Neural progenitor cell (in vitro differentiated cells): ENCODE data around the gene IFNW1. TPM values are rescaled to one million over a fixed set of nuclear protein-coding genes. Genes with fewer than 3 reads are reported as not detected.
"Not testable (repeated sequence)": the region's sequence is repeated elsewhere in the genome, so short reads cannot be mapped to it uniquely, and the experiment has no call there.

ENCODE experiments used
- DNase-seq: peaks from one replicate; pipeline ENCODE4 v3.0.0-alpha.2; 2016; ENCODE audit warnings: low spot score
- H2AFZ ChIP-seq: fragments of 200-600 bp; sonication (generic); replicated peaks from 2 replicates; pipeline ENCODE4 v1.6.1; 2016; ENCODE audit warnings: antibody characterized with exemption
- H3F3A ChIP-seq: fragments of 200-600 bp; sonication (generic); 2 replicates; pipeline ENCODE4 v1.6.1; 2016; ENCODE audit warnings: antibody characterized with exemption, low read depth
- H3K27ac ChIP-seq: fragments of 200-600 bp; sonication (generic); 2 replicates; pipeline ENCODE4 v1.5.1; 2016; ENCODE audit warnings: mild to moderate bottlenecking
- H3K27me3 ChIP-seq: fragments of 200-600 bp; sonication (generic); 2 replicates; pipeline ENCODE4 v1.6.1; 2016; ENCODE audit warnings: mild to moderate bottlenecking, moderate library complexity
- H3K36me3 ChIP-seq: fragments of 200-600 bp; sonication (generic); 2 replicates; pipeline ENCODE4 v1.5.1; 2016
- H3K4me1 ChIP-seq: fragments of 200-600 bp; sonication (generic); 2 replicates; pipeline ENCODE4 v1.6.1; 2016; ENCODE audit warnings: mixed run types
- H3K4me2 ChIP-seq: fragments of 200-600 bp; sonication (generic); 2 replicates; pipeline ENCODE4 v1.6.1; 2016
- H3K4me3 ChIP-seq: fragments of 200-600 bp; sonication (generic); 2 replicates; pipeline ENCODE4 v1.5.1; 2016
- H3K79me2 ChIP-seq: fragments of 200-600 bp; sonication (generic); 2 replicates; pipeline ENCODE4 v1.6.1; 2016; ENCODE audit warnings: low read depth
- H3K9ac ChIP-seq: fragments of 200-600 bp; sonication (generic); 2 replicates; pipeline ENCODE4 v1.6.1; 2016
- H3K9me3 ChIP-seq: fragments of 200-600 bp; sonication (generic); 2 replicates; pipeline ENCODE4 v1.5.1; 2016; ENCODE audit warnings: low read depth
- H4K20me1 ChIP-seq: fragments of 200-600 bp; sonication (generic); 2 replicates; pipeline ENCODE4 v1.6.1; 2016; ENCODE audit warnings: low read depth
- H3K27ac Mint-ChIP-seq: 3 replicates; pipeline ENCODE4 v1.8.0; 2021; ENCODE audit warnings: mixed read lengths
- H3K27me3 Mint-ChIP-seq: 2 replicates; pipeline ENCODE4 v1.8.0; 2022; ENCODE audit warnings: low read depth, mild to moderate bottlenecking, inconsistent platforms, moderate library complexity, mixed read lengths; ENCODE audit not compliant: insufficient read depth
- H3K36me3 Mint-ChIP-seq: 3 replicates; pipeline ENCODE4 v1.8.0; 2021; ENCODE audit warnings: mixed read lengths
- H3K4me1 Mint-ChIP-seq: 3 replicates; pipeline ENCODE4 v1.8.0; 2021; ENCODE audit warnings: mixed read lengths
- H3K4me3 Mint-ChIP-seq: 3 replicates; pipeline ENCODE4 v1.8.0; 2021; ENCODE audit warnings: mild to moderate bottlenecking, moderate library complexity, mixed read lengths
- H3K9me3 Mint-ChIP-seq: 3 replicates; pipeline ENCODE4 v1.8.0; 2020; ENCODE audit warnings: mixed read lengths
- EZH2 ChIP-seq: fragments of 200-600 bp; sonication (generic); IDR thresholded peaks from 2 replicates; pipeline ENCODE4 v1.6.1; 2017; ENCODE audit warnings: antibody characterized with exemption, mild to moderate bottlenecking, moderate library complexity
- EZH2phosphoT487 ChIP-seq: fragments of 200-600 bp; sonication (generic); IDR thresholded peaks from 2 replicates; pipeline ENCODE4 v1.6.1; 2017; ENCODE audit warnings: antibody characterized with exemption
- total RNA-seq: library from RNA; depleted of rRNA; stranded (reverse); fragments of >200 nt; gene quantifications from 2 replicates; pipeline ENCODE4 v1.2.3, GENCODE V29; 2015; ENCODE audit warnings: low replicate concordance
- TF ChIP-seq, protein P1 (sequence below): fragments of 200-600 bp; sonication (generic); IDR thresholded peaks from 2 replicates; pipeline ENCODE4 v1.5.1; 2017; ENCODE audit warnings: antibody characterized with exemption, mild to moderate bottlenecking

The IFNW1 gene
- total RNA-seq, 1 donor from 2014 or later, result not detected

GRCh38 chr9:21135736-21136135 lies 5.9 kb downstream of the IFNW1 start:
- Histone ChIP-seq H3K27ac (no peak overlapping the region), H3K79me2 (no peaks in the 10 kb centered on the region), H3K4me3 (no peak overlapping the region), H3K4me2 (no peak overlapping the region), H4K20me1 (no peaks in the 10 kb centered on the region), H2AFZ (no peak overlapping the region), H3F3A (no peaks in the 10 kb centered on the region), H3K4me1 (no peaks in the 10 kb centered on the region), H3K36me3 (no peaks in the 10 kb centered on the region), H3K9ac (no peak overlapping the region), H3K27me3 (no peaks in the 10 kb centered on the region), H3K9me3 (no peaks in the 10 kb centered on the region)
- no peaks in the 10 kb centered on the region for H3K27me3 Mint-ChIP-seq
- H3K4me3 Mint-ChIP-seq, result no peak overlapping the region
- no peak for TF ChIP-seq EZH2phosphoT487
- TF ChIP-seq, protein P1, sequence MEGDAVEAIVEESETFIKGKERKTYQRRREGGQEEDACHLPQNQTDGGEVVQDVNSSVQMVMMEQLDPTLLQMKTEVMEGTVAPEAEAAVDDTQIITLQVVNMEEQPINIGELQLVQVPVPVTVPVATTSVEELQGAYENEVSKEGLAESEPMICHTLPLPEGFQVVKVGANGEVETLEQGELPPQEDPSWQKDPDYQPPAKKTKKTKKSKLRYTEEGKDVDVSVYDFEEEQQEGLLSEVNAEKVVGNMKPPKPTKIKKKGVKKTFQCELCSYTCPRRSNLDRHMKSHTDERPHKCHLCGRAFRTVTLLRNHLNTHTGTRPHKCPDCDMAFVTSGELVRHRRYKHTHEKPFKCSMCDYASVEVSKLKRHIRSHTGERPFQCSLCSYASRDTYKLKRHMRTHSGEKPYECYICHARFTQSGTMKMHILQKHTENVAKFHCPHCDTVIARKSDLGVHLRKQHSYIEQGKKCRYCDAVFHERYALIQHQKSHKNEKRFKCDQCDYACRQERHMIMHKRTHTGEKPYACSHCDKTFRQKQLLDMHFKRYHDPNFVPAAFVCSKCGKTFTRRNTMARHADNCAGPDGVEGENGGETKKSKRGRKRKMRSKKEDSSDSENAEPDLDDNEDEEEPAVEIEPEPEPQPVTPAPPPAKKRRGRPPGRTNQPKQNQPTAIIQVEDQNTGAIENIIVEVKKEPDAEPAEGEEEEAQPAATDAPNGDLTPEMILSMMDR, result peak; percentile 25
- H3K27ac Mint-ChIP-seq, result no peak overlapping the region
- no peaks in the 10 kb centered on the region for H3K9me3 Mint-ChIP-seq
- DNase-seq, result no peak
- no peaks in the 10 kb centered on the region for H3K4me1 Mint-ChIP-seq
- H3K36me3 Mint-ChIP-seq, result no peaks in the 10 kb centered on the region

- H3K4me2 ChIP-seq, H3F3A ChIP-seq, H3K27me3 ChIP-seq, H3K79me2 ChIP-seq, H3K9ac ChIP-seq, H3K27me3 Mint-ChIP-seq, H3K9me3 ChIP-seq, H4K20me1 ChIP-seq, H2AFZ ChIP-seq, H3K36me3 Mint-ChIP-seq, H3K27ac Mint-ChIP-seq, DNase-seq, H3K4me3 ChIP-seq, H3K36me3 ChIP-seq, H3K4me1 Mint-ChIP-seq, H3K27ac ChIP-seq, H3K4me3 Mint-ChIP-seq, H3K9me3 Mint-ChIP-seq, H3K4me1 ChIP-seq: not testable (repeated sequence)
Observed at GRCh38 chr9:21128186-21128585, 13.4 kb downstream of the IFNW1 start.

DNA sequence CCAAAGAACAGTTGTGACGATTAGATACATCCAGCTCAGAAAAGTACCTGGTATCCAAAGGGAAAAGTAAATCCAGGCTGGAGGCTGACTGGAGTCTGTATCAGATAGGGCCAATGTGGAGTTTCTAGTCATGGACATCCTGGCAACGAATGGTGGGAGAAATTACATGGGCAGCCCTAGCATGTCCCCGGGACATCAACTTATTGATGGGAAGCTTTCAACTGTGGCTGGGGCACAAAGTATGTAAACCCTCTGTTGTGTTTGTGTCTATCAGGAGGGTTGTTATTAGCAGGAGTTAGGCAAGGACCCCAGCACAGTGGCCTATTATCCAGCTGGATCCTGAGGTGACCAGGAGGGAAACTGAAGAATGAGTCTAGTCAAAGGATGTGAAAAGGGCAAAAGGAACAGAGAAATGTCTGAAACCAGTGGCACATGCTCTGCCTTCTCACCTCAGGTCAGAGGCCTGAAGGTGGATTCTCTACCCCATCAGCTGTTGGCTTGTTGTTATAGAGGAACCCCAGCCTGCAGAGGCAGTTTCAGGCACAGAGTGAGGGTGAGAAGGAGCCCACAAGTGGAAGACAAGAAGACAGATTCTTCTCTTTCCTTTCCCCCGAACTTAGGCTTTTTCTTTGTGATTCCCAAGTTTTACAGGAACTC lies 19.9 kb downstream of the IFNW1 start:
- Histone ChIP-seq H3K4me3 (no peak overlapping the region), H4K20me1 (no peaks in the 10 kb centered on the region), H3K4me2 (no peak overlapping the region), H3K79me2 (no peaks in the 10 kb centered on the region), H3K36me3 (no peaks in the 10 kb centered on the region), H3K27me3 (no peaks in the 10 kb centered on the region), H2AFZ (no peak overlapping the region), H3K9ac (no peak overlapping the region), H3K4me1 (no peaks in the 10 kb centered on the region), H3K27ac (no peak overlapping the region), H3F3A (no peaks in the 10 kb centered on the region), H3K9me3 (no peaks in the 10 kb centered on the region)
- Mint-ChIP-seq H3K27me3 (no peaks in the 10 kb centered on the region), H3K9me3 (no peaks in the 10 kb centered on the region), H3K4me3 (no peak overlapping the region), H3K36me3 (no peaks in the 10 kb centered on the region), H3K27ac (no peak overlapping the region), H3K4me1 (no peaks in the 10 kb centered on the region)
- DNase-seq, result no peak
- TF ChIP-seq EZH2, result no peak

DNA sequence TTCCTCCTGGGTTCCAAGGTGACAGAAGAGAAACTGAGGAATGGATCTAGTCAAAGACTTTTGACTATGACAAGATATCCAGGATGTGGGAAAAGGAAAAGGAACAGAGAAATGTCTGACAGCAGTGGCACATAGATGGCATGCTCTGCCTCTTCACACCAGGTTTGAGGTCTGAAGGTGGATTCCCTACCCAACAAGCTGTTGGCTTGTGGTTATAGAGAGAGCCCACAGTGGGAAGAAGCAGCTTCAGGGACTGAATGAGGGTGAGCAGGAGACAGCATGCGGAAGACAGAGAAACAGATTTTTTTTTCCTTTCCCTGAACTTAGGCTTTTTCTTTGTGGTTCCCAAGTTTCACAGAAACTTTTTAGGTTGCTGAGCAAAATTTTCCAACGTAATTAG lies 20.6 kb downstream of the IFNW1 start:
- no peak overlapping the region for H3K27ac ChIP-seq
- Mint-ChIP-seq H3K4me3 (no peak overlapping the region), H3K9me3 (no peaks in the 10 kb centered on the region), H3K27ac (no peak overlapping the region), H3K36me3 (no peaks in the 10 kb centered on the region), H3K4me1 (no peaks in the 10 kb centered on the region), H3K27me3 (no peaks in the 10 kb centered on the region)
- H3K27me3 ChIP-seq, result no peaks in the 10 kb centered on the region
- DNase-seq, result no peak
- H2AFZ ChIP-seq, result no peak overlapping the region
- H3K9ac ChIP-seq, result no peak overlapping the region
- no peak overlapping the region for H3K4me2 ChIP-seq
- no peaks in the 10 kb centered on the region for H3K9me3 ChIP-seq
- no peak for TF ChIP-seq EZH2phosphoT487
- TF ChIP-seq EZH2, result no peak
- H3F3A ChIP-seq, result no peaks in the 10 kb centered on the region
- H3K4me1 ChIP-seq, result no peaks in the 10 kb centered on the region
- H3K4me3 ChIP-seq, result no peak overlapping the region
- no peaks in the 10 kb centered on the region for H3K79me2 ChIP-seq
- no peaks in the 10 kb centered on the region for H3K36me3 ChIP-seq
- no peaks in the 10 kb centered on the region for H4K20me1 ChIP-seq

- H3K4me2 ChIP-seq, result no peak overlapping the region
- no peak overlapping the region for H3K4me3 Mint-ChIP-seq
- no peaks in the 10 kb centered on the region for H3K79me2 ChIP-seq
- no peaks in the 10 kb centered on the region for H3K36me3 Mint-ChIP-seq
- H3K4me1 ChIP-seq, result no peaks in the 10 kb centered on the region
- no peak overlapping the region for H3K4me3 ChIP-seq
- no peak overlapping the region for H3K27ac ChIP-seq
- no peak for DNase-seq
- no peak overlapping the region for H3K27ac Mint-ChIP-seq
- H3K27me3 ChIP-seq, result no peaks in the 10 kb centered on the region
- H3K9ac ChIP-seq, result no peak overlapping the region
- TF ChIP-seq, protein P1, result no peak
- TF ChIP-seq EZH2 (no peak), EZH2phosphoT487 (no peak)
- H3K9me3 ChIP-seq, result no peaks in the 10 kb centered on the region
- no peak overlapping the region for H2AFZ ChIP-seq
- H4K20me1 ChIP-seq, result no peaks in the 10 kb centered on the region
- no peaks in the 10 kb centered on the region for H3F3A ChIP-seq
- H3K36me3 ChIP-seq, result no peaks in the 10 kb centered on the region
- H3K9me3 Mint-ChIP-seq, result no peaks in the 10 kb centered on the region
- no peaks in the 10 kb centered on the region for H3K27me3 Mint-ChIP-seq
- H3K4me1 Mint-ChIP-seq, result no peaks in the 10 kb centered on the region
Observed at GRCh38 chr9:21119093-21119770, 22.4 kb downstream of the IFNW1 start.
